22Rv1 (cell line): ENCODE results near the gene CCDC183.

Experiments
- ZFX ChIP-seq: fragments of 450-650 bp; IDR thresholded peaks from 2 replicates; pipeline ENCODE4 v1.6.1; 2017; ENCODE audit warnings: antibody characterized with exemption, borderline replicate concordance
- TF ChIP-seq, protein P1 (sequence below): fragments of 450-650 bp; IDR thresholded peaks from 2 replicates; pipeline ENCODE4 v1.5.1; 2017; ENCODE audit warnings: mild to moderate bottlenecking

DNA sequence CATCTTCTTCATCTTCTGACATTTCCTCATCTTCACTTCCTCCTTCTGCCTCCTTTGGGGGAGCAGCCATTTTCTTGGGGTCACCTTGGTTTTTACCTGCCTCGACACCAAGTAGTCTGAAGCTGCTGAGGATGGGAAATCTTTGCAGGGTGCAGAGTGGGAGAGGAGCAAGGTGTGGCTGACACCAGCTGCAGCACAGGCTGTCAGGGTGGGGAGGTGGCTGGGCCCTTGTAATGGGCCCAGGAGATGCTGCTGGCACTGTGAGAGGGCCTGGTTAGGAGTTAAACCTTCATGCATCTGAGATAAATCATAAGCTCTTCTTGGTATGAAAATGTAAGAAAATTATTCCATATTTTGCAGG is 19.3 kb downstream of the CCDC183 start:
- TF ChIP-seq, protein P1, sequence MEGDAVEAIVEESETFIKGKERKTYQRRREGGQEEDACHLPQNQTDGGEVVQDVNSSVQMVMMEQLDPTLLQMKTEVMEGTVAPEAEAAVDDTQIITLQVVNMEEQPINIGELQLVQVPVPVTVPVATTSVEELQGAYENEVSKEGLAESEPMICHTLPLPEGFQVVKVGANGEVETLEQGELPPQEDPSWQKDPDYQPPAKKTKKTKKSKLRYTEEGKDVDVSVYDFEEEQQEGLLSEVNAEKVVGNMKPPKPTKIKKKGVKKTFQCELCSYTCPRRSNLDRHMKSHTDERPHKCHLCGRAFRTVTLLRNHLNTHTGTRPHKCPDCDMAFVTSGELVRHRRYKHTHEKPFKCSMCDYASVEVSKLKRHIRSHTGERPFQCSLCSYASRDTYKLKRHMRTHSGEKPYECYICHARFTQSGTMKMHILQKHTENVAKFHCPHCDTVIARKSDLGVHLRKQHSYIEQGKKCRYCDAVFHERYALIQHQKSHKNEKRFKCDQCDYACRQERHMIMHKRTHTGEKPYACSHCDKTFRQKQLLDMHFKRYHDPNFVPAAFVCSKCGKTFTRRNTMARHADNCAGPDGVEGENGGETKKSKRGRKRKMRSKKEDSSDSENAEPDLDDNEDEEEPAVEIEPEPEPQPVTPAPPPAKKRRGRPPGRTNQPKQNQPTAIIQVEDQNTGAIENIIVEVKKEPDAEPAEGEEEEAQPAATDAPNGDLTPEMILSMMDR: no peak
- TF ChIP-seq ZFX: no peak
